ENCODE data around the gene HSD17B14.
"Not testable (repeated sequence)": the region's sequence is repeated elsewhere in the genome, so short reads cannot be mapped to it uniquely, and the experiment has no call there.

HSD17B14 gene

GRCh38 chr19:48852292-48852691, 16.0 kb upstream of the HSD17B14 start:
- TF ChIP-seq CTCF (IDR thresholded peaks at IDR 0.05; ENCODE audit: low read depth, low read length, missing control alignments), result no peak
- H3K4me3 ChIP-seq (ENCODE audit: low read depth, low read length), result no peak overlapping the region

GRCh38 chr19:48846659-48847058, 10.4 kb upstream of the HSD17B14 start:
- not testable (repeated sequence) for DNase-seq (ENCODE audit: low read depth); H3K4me3 ChIP-seq (ENCODE audit: low read depth, low read length)

More at GRCh38 chr19:48852292-48852691, 16.0 kb upstream of the HSD17B14 start:
- no peak for DNase-seq (ENCODE audit: low read depth)

GRCh38 chr19:48845384-48845783, 9.1 kb upstream of the HSD17B14 start:
- no peak overlapping the region for H3K4me3 ChIP-seq (ENCODE audit: low read depth, low read length)
- no peak for TF ChIP-seq CTCF (IDR thresholded peaks at IDR 0.05; ENCODE audit: low read depth, low read length, missing control alignments)
- no peak for DNase-seq (ENCODE audit: low read depth)

- H3K4me3 ChIP-seq (ENCODE audit: low read depth, low read length), result no peak overlapping the region
- DNase-seq (ENCODE audit: low read depth), result no peak
- no peak for TF ChIP-seq CTCF (IDR thresholded peaks at IDR 0.05; ENCODE audit: low read depth, low read length, missing control alignments)
These were observed 8.2 kb upstream of the HSD17B14 start for GRCh38 chr19:48844472-48844871.

GRCh38 chr19:48842789-48843162, 6.5 kb upstream of the HSD17B14 start:
- H3K4me3 ChIP-seq (ENCODE audit: low read depth, low read length), result no peak overlapping the region
- peak; percentile 82 for TF ChIP-seq CTCF (IDR thresholded peaks at IDR 0.05; ENCODE audit: low read depth, low read length, missing control alignments)
- peak; percentile 40 for DNase-seq (ENCODE audit: low read depth)

GRCh38 chr19:48841571-48841970, 5.3 kb upstream of the HSD17B14 start:
- DNase-seq (ENCODE audit: low read depth), result no peak
- no peak for TF ChIP-seq CTCF (IDR thresholded peaks at IDR 0.05; ENCODE audit: low read depth, low read length, missing control alignments)
- no peak overlapping the region for H3K4me3 ChIP-seq (ENCODE audit: low read depth, low read length)

- TF ChIP-seq CTCF (IDR thresholded peaks at IDR 0.05; ENCODE audit: low read depth, low read length, missing control alignments), result no peak
- no peak for DNase-seq (ENCODE audit: low read depth)
- no peak overlapping the region for H3K4me3 ChIP-seq (ENCODE audit: low read depth, low read length)
These were observed 4.8 kb upstream of the HSD17B14 start for GRCh38 chr19:48841047-48841446.

- no peak for TF ChIP-seq CTCF (IDR thresholded peaks at IDR 0.05; ENCODE audit: low read depth, low read length, missing control alignments)
- DNase-seq (ENCODE audit: low read depth), result no peak
- no peak overlapping the region; the same call in 1 of the 2 replicates for H3K4me3 ChIP-seq (ENCODE audit: low read depth, low read length)
These were observed 1.4 kb upstream of the HSD17B14 start for GRCh38 chr19:48837687-48838086.
